Lung microvascular endothelial cell (primary cell): Measurements from ENCODE around the gene YWHAH. TPM values are rescaled to one million over a fixed set of nuclear protein-coding genes. Genes with fewer than 3 reads are reported as not detected.
"Not testable (repeated sequence)": the region's sequence is repeated elsewhere in the genome, so short reads cannot be mapped to it uniquely, and the experiment has no call there.

ENCODE experiments used
- DNase-seq, 2 donors: peaks; one replicate each; pipeline versions ENCODE4 v3.0.0 to v3.0.0-alpha.2; 2010; ENCODE audit warnings: low read depth in 2 of 2
- total RNA-seq: library from RNA; depleted of rRNA; stranded (reverse); fragments of >200 nt; gene quantifications from 2 replicates; pipeline ENCODE4 v1.2.1, GENCODE V29; 2014

YWHAH gene
- total RNA-seq, 1 donor from 2014 or later: 103 TPM

GRCh38 chr22:31977939-31978338 is 33.6 kb downstream of the YWHAH start:
- no peak for DNase-seq

DNA sequence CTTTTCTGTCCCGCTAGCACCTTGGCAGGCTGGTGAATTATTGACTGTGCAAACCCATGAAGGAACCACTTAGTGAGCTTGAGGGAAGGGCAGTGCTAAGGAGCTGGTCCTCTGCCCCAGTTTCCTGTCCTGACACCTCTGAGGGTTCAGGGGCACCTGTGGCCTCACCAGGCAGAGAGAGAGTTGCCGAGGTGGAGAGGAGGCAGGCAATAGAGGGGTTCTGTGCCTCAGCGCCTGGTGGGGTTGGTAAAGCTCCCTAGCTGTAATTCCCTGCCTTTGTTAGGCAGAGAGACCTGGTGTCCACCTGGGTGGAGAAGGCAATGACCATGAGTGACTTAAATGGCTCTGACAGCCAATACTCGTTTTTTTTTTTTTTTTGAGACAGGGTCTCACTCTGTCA is 36.3 kb downstream of the YWHAH start:
- DNase-seq: no peak

- not testable (repeated sequence) for DNase-seq
These were observed 37.6 kb downstream of the YWHAH start for GRCh38 chr22:31981976-31982375.

GRCh38 chr22:31983911-31984656 is 39.7 kb downstream of the YWHAH start:
- DNase-seq: no peak

DNA sequence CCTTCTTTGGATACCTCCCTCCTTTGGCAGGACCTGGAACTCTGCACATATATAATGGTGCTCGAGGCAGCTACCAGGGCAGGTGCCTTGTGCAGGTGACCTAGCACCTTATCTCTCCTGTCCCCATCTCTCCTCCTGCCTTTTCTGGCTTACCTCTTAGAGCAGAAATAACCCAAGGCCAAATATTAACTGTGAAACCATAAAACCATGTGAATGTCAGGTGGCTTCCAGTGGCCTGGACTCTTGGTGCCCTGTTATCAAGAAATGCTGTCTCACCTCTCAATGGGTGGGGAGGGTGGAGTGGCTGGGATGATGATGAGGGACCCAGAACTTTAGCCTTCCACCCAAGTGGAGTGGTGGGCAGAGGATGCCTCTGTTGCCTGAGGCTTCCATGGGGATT is 42.9 kb downstream of the YWHAH start:
- no peak for DNase-seq

GRCh38 chr22:31991102-31991839 is 46.9 kb downstream of the YWHAH start:
- DNase-seq: no peak

DNA sequence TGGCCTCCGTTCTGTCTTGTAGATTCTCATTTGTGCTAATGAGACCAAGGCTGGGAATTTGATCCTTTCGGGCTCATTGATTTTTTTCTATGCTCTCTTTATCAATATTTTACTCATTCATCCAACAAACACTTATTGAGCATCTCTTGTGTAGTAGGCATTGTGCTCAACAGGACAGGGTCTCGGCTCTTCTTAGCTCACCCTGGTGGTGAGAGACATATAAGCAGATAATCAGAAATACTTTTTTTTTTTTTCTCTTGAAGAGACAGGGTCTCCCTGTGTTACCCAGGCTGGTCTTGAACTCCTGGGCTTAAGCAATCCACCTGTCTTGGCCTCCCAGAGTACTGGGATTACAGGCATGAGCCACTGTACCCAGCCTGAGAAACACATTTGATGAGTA is 50.7 kb downstream of the YWHAH start:
- no peak for DNase-seq

- no peak for DNase-seq
These were observed 51.5 kb downstream of the YWHAH start for GRCh38 chr22:31995807-31996206.

DNA sequence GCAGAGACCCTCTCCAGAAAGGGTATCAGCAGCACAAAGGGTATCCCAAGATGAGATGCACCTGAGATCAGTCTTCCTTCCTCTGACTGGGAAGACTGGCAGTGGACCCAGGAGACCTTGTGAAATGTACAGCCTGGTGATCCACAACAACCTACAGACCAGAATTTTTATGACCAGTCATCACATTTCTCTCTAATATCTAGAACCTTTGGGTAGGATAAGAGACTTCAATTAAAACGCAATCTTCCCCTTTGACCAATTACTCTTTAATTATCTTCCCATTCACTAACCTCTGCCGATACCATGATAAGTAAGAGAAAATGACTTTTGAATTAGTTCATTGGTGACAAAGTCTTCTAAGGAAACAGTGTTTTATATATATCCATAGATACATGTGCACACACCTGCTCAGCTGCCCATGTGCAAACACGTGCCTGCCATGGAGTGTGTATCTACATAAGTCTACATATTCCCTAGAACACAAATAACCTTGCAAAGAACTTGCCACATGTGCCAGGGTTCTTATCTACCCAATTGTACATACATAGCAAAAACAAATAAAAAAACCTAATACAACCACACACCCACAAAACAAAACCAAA is 54.5 kb downstream of the YWHAH start:
- no peak for DNase-seq

- no peak for DNase-seq
These were observed 55.8 kb downstream of the YWHAH start for GRCh38 chr22:32000181-32000580.

- no peak for DNase-seq
These were observed 61.1 kb downstream of the YWHAH start for GRCh38 chr22:32005453-32005852.

Other genes with a start within 250 kb of the YWHAH start
- gene PRR14L, start 194.4 kb upstream of the YWHAH start, total RNA-seq: 13.9 and 18.5 TPM in 2 replicates
- gene DEPDC5, start 190.5 kb upstream of the YWHAH start, total RNA-seq: 5.7 and 8.9 TPM in 2 replicates
- gene SLC5A1, start 98.7 kb downstream of the YWHAH start, total RNA-seq: not detected in 2 replicates
- gene C22orf42, start 214.8 kb downstream of the YWHAH start, total RNA-seq: not detected in 2 replicates